Nephron (organoid): Measurements from ENCODE around the gene TMEM214.

Experiments
- H3K27ac Mint-ChIP-seq, 3 experiments: 2 replicates each; pipeline ENCODE4 v1.8.0; 2020; ENCODE audit warnings: mixed read lengths in 3 of 3, mild to moderate bottlenecking in 2 of 3, moderate library complexity in 1 of 3
- H3K27me3 Mint-ChIP-seq: 2 replicates; pipeline ENCODE4 v1.8.0; 2021; ENCODE audit warnings: low read depth, mild to moderate bottlenecking, moderate library complexity, mixed read lengths
- H3K36me3 Mint-ChIP-seq: 2 replicates; pipeline ENCODE4 v1.8.0; 2020; ENCODE audit warnings: low read depth, mixed read lengths
- H3K4me1 Mint-ChIP-seq: 2 replicates; pipeline ENCODE4 v1.8.0; 2020; ENCODE audit warnings: mixed read lengths
- H3K4me3 Mint-ChIP-seq, 3 experiments: 2 replicates each; pipeline ENCODE4 v1.8.0; 2020; ENCODE audit warnings: mild to moderate bottlenecking in 3 of 3, mixed read lengths in 3 of 3, moderate library complexity in 2 of 3
- H3K9me3 Mint-ChIP-seq: 2 replicates; pipeline ENCODE4 v1.8.0; 2020; ENCODE audit warnings: mixed read lengths
- TF ChIP-seq, protein P1 (sequence below), 3 experiments: fragments of 200-600 bp; sonication (generic); IDR thresholded peaks; one replicate each; pipeline ENCODE4 v1.5.0; 2021; ENCODE audit warnings: antibody characterized with exemption in 3 of 3; ENCODE audit not compliant: unreplicated experiment in 3 of 3

The TMEM214 gene

DNA sequence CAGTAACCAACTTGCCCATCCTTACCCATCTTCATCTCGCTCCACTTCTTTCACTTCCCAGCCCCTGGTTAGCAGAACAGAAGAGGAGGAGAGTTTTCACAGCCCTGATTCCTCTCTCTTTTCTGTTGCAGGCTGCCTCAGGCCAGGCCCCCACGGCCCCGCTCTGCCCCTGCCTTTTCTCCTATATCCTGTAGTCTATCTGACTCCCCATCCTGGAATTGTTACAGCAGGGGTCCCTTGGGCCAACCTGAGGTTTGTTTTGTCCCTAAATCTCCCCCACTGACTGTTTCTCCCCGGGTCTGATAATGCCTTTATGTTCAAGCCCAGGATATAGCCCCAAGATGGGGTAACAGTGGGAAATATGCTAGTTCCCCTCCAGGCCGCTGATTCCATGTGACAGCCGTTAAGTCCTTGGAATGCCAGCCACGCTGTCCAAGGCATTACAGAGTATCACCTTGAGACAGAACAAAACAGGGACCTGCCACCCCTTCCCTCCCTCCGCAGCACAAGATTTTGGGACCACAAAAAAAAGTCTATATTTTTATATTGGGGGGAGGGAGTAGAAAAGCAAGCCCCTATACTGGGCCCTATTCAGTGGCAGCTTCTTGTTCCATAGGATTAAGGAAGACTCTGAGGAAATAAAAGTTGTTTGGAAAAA is 37.3 kb downstream of the TMEM214 start:
- peaks cover 62% of the 10 kb centered on the region for H3K4me1 Mint-ChIP-seq
- peak overlapping the region; percentile 96 to 97 (median 96) for H3K27ac Mint-ChIP-seq
- TF ChIP-seq, protein P1, sequence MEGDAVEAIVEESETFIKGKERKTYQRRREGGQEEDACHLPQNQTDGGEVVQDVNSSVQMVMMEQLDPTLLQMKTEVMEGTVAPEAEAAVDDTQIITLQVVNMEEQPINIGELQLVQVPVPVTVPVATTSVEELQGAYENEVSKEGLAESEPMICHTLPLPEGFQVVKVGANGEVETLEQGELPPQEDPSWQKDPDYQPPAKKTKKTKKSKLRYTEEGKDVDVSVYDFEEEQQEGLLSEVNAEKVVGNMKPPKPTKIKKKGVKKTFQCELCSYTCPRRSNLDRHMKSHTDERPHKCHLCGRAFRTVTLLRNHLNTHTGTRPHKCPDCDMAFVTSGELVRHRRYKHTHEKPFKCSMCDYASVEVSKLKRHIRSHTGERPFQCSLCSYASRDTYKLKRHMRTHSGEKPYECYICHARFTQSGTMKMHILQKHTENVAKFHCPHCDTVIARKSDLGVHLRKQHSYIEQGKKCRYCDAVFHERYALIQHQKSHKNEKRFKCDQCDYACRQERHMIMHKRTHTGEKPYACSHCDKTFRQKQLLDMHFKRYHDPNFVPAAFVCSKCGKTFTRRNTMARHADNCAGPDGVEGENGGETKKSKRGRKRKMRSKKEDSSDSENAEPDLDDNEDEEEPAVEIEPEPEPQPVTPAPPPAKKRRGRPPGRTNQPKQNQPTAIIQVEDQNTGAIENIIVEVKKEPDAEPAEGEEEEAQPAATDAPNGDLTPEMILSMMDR (IDR thresholded peaks at IDR 0.05; ENCODE audit: unreplicated experiment in 3 of 3): no peak
- H3K4me3 Mint-ChIP-seq: peak overlapping the region; percentile 97 to 100 (median 99)
- no peaks in the 10 kb centered on the region for H3K27me3 Mint-ChIP-seq
- H3K9me3 Mint-ChIP-seq: no peaks in the 10 kb centered on the region
- peaks cover 44% of the 10 kb centered on the region for H3K36me3 Mint-ChIP-seq

DNA sequence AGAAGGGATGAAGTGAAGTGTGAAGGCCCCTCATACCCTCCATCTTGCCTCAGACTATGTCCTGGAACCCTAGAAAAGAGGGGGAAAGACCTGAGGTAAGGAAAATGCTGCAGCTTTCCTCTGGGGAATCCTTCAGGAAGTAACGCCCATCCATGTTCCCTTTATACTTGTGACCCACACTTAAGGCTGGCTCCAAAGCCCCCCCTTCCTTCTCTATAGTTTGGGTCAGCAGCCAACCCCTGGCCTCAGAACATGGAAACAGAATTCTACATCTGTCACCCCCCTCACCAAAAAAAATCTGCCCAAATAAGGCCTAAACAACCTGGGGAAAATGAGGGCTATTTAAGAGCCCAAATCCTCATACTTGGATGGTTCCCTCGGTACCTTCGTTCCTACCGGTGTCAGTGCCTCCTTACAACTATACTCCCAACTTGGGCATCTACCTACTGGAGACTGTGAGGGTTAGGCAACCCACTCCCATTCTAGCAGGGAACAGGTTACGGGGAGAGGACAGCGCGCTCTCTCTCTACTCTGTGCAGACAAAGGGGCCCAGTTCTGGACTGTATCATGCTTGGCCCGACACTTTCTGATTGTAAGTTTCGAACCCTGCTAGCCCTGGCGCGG is 38.0 kb downstream of the TMEM214 start:
- Mint-ChIP-seq H3K4me3 (peak overlapping the region; percentile 97 to 100 (median 99)), H3K4me1 (peaks cover 64% of the 10 kb centered on the region), H3K36me3 (peaks cover 39% of the 10 kb centered on the region), H3K9me3 (no peaks in the 10 kb centered on the region), H3K27me3 (no peaks in the 10 kb centered on the region), H3K27ac (peak overlapping the region; percentile 96 to 97 (median 96))
- TF ChIP-seq, protein P1 (IDR thresholded peaks at IDR 0.05; ENCODE audit: unreplicated experiment in 3 of 3): no peak

DNA sequence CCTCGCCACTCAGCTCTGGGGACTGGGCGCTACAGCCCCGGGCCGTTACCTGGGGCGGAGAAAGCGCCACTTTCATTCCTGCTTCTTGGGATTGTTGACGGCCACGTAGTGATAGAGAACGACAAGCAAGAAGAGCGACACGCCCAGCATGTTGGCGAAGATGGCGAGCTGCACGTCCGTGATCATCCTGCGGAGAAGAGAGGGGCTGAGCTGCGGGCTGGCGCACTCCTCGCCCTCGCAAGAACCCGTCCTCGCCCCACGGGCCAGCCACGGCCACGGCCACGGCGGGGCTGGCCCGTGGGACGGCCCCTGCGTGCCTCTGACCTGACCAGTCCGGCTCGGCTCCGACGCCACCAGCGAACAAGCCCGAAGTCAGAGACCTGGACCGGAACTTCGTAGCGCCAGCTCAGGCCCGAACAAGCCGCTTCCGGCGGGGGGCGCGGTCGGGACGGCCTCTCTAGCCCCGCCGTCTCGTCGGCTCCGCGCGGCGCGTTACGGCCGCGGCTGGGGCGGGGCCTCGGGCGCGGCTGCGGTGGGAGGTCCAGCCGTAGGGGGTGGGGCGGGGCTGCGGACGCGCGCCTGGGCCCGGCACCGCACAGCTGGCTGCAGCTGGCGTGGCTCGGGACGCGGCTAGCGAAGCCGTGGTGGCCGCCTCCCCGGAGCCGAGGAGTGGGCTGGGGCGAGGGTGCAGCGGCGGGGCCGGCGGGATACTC is 38.7 kb downstream of the TMEM214 start, which contains the start of gene OST4:
OST4 (minus strand) TSS at position 378 of the 713 bp plus-strand sequence.
- peaks cover 34% of the 10 kb centered on the region for H3K36me3 Mint-ChIP-seq
- H3K4me3 Mint-ChIP-seq: peak within 1 kb of the TSS; percentile 97 to 100 (median 99)
- H3K27me3 Mint-ChIP-seq: no peaks in the 10 kb centered on the region
- H3K9me3 Mint-ChIP-seq: no peaks in the 10 kb centered on the region
- peak within 1 kb of the TSS; percentile 97 to 99 (median 98) for H3K27ac Mint-ChIP-seq
- peaks cover 65% of the 10 kb centered on the region for H3K4me1 Mint-ChIP-seq
- TF ChIP-seq, protein P1 (IDR thresholded peaks at IDR 0.05; ENCODE audit: unreplicated experiment in 3 of 3): no peak

DNA sequence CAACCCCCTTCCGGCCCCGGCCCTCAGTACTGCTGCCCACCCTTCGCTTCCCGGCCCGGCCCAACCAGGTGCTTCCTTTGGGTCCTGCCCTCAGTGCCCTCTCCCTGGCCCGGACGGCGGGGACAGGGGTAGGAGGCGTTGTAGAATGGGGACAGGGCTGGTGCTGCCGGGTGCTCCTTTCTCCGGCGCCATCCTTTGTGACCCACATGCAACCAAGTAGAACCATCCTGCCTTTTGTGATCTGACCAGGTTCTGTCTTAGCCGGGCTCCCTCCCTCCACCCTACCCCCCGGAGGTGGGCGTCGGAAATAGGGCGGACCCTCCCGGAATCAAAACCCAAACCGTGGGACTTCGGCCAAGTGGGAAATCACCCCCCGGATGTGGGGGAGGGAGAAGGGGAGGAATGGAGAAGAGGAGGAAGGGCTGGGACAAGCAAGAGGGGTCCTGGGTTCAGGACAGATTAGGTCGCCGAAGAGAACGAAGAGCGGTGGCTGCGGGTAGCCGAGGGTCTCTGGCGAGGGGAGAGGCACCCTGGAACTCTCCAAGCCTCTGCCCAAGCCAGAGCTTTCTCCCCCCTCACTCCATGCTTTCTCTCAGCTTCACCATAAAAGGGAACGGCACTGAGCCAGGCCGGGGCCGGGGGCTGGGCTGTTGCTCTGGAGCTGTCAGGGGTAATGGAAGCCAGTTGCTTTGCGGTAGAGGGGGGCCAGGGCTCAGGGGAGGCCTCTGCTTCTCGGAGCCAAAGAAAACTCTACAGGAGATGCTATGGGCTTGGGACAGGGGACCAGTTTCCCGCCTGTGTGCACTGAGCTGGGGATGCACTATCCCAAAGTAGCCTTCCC is 39.4 kb downstream of the TMEM214 start:
- Mint-ChIP-seq H3K4me1 (peaks cover 73% of the 10 kb centered on the region), H3K4me3 (peak overlapping the region; percentile 87 to 91 (median 90)), H3K27me3 (no peaks in the 10 kb centered on the region), H3K36me3 (peaks cover 33% of the 10 kb centered on the region), H3K9me3 (no peaks in the 10 kb centered on the region), H3K27ac (peak overlapping the region; percentile 97 to 99 (median 98))
- TF ChIP-seq, protein P1 (IDR thresholded peaks at IDR 0.05; ENCODE audit: unreplicated experiment in 3 of 3): no peak

DNA sequence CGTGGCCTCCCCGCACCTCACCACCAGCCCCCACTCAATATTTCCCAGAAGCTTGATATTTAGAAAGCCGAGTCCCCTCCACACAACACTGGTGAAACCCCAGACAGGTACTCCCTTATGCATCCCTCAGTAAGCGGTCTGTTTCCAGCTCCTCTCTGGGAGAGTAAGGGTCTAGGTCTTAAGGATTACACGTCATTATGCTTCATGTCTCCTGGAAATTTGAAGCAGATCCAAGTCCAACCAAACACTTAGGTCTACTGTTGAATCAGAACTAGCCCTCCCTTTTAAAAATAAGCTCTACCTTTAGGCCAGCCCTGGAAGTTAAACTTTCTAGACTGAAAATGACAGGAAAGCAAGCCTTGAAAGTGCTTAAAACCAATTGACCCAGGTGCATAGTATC is 40.2 kb downstream of the TMEM214 start:
- peak overlapping the region; percentile 87 to 91 (median 90) for H3K4me3 Mint-ChIP-seq
- peaks cover 28% of the 10 kb centered on the region for H3K36me3 Mint-ChIP-seq
- H3K4me1 Mint-ChIP-seq: peaks cover 79% of the 10 kb centered on the region
- H3K27me3 Mint-ChIP-seq: no peaks in the 10 kb centered on the region
- peak overlapping the region; percentile 97 to 99 (median 98) for H3K27ac Mint-ChIP-seq
- H3K9me3 Mint-ChIP-seq: no peaks in the 10 kb centered on the region
- TF ChIP-seq, protein P1 (IDR thresholded peaks at IDR 0.05; ENCODE audit: unreplicated experiment in 3 of 3): no peak
